ENCODE results near the gene ME1.

The ME1 gene

DNA sequence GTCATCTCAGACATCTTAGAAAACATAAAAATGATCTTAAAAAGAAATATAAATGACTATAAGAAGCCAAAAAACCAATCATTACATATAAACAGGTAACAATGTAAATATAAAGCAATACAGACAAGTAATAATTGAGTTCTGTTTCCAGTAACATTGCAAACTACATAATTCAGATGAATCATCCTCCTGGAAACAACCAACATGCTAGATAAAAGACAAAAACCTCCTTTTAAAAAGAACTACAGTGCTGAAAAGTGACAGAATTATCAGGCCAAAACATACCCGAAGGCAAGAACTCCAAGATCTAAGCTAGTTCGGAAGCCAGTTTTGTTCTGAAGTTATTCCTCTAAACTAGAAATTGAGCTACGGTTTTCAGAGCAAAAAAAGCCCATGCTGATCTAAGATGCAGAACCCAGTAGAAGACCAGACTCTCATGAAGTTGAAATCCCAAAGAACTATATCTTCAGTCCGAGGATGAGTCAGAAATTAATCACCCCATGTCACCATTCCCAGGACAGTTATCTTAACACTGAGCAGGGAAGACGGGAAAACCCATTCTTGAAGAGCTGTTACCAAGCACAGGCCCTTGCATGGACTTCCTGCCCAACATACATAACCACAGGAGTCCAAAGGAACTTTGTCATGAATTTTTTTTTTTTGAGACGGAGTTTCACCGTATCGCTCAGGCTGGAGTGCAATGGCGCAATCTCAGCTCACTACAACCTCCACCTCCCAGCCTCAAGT, 247.6 kb downstream of the ME1 start:
- DNase-seq = no peak

DNA sequence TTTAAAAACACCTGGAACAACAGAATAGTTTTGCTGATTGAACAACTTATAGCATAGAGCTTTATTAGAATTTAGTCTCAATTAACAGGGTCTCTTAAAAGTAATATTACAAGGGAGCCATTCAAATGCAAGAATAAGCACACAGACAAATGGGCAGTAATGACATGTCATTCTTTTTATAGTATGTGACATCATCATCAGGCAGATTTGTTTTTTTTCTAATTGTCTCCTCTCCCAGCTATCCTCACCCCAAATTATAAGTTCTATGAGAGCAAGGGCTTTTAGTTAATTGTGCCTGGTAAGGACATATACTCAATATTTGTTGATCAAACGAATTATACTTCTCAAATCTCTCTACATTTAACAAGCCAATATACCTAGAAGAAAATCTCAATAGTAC, 248.7 kb downstream of the ME1 start:
- no peak for DNase-seq

DNA sequence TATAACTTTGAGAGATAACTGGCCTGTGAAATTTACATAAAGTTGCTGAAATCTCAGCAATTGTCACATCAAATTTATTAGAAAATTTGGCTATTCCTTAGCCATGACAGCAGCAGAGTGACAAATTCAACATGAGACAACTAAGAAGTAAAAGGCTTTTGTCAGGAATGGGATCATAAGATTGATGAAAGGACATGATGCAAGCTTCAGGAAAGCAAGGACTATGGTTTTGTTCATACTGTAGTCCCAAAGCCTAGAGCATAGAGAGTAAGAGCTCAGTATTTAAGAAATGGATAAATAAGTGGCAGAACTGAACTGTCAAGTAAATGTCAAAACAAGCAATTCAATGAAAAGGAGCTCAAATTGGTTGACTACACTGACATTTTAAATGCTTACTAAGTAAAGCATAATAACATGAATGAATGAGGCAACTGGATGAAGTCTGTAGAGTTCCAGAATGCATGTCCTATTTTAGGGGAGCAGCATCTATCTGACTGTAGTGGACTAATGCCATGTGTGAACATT, 250.4 kb downstream of the ME1 start:
- no peak for DNase-seq

DNA sequence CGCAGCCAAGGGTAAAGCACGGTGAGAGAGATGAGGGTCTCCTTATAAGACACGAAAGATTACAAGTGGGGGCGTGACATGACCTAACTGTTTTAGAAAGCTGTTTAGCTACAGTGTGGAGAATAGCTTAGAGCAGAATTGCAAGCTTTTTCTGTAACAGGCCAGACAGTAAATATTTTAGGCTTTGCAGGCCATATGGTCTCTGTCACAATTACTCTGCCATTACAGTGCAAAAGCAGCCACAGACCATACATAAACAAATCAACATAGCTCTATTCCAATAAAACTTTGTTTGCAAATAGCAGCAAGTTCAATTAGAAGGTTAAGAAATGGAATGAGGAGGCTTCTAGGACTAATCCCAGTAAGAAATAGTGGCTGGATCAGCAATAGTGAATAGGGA, 254.6 kb downstream of the ME1 start:
- no peak for DNase-seq

DNA sequence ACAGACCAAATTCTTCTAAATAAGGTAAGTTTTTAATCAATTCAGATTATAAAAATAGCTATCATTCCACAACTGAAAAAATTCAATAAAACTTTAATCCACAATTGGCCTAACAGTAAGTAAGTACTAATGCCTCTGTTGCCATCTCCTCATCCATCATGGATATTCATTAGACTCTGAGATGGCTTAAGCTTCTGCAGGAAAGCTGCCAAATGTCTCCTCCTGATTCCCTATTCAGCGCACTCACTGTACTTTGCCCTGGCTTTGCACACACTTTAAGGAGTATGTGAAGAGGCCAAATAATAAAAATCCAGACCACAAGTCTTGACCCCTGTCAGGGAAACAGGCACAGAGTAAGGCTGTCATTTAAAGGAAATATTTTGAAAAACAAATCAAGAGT, 261.3 kb downstream of the ME1 start:
- DNase-seq = no peak

DNA sequence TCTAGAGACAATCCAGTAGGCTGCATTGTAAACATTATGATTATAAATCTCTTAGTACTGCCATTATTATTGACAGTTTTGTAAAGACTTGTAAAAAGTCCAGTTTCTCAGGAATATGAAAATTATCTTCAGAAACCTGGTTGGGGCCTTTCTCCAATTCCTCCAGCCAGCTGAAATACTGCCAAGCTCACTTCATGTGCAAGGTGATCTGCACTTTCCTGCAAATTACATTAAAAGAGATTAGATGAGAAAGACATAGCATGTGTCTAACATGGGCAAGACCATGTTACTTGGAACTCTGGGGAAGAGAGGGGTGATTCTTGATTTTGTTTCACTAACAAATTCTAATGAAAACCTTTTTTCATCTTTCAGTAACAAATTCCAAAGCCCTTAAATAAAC, 261.7 kb downstream of the ME1 start:
- no peak for DNase-seq

DNA sequence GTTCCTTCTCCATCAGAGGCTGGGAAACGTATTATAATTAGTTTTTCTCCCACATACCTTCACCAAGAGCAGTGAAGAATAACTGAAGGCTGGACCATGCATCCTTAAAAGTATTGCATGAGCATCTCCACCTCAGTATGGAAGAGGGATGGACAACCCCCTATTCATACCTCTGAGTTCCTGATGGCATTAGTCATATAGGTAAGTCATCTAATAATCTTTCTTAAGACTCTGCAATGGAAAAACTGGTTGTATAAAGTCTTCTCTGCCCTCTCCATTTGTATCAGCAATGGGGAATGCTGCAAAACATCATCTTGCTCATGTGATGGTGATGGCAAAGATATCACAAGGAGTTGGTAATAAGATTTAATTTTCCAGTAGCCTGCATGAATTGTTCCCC, 262.3 kb downstream of the ME1 start:
- no peak for DNase-seq

DNA sequence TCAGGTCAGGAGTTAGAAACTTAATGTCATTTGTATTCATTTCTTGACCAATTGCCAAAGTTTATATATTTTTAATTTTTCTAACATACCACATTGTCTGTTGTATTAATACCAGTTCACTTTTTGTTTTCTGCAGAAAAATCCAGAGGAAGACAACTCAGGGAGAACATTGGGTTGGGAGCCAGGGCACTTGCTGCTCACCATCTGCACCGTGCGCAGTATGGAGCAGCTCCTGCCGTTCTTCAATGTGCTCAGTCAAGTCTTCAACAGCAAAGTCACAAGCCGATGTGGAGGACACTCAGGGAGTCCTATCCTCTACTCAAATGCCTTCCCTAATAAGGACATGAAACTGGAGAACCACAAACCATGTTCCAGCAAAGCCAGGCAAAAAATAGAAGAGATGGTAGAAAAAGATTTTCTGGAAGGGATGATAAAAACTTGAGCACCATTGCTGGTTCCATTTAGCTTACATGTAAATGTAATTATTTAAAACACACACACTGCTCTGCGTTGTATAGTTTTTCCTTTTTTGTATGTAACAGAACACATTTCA, 263.0 kb downstream of the ME1 start:
- DNase-seq = no peak

Data from NCI-H2081 (cell line).